ENCODE results near the gene MDFI. TPM values are rescaled to one million over a fixed set of nuclear protein-coding genes. Genes with fewer than 3 reads are reported as not detected.

MDFI gene
- total RNA-seq, 4 donors from 2014 or later: 0.26 to 1.1 TPM; not detected in 2

DNA sequence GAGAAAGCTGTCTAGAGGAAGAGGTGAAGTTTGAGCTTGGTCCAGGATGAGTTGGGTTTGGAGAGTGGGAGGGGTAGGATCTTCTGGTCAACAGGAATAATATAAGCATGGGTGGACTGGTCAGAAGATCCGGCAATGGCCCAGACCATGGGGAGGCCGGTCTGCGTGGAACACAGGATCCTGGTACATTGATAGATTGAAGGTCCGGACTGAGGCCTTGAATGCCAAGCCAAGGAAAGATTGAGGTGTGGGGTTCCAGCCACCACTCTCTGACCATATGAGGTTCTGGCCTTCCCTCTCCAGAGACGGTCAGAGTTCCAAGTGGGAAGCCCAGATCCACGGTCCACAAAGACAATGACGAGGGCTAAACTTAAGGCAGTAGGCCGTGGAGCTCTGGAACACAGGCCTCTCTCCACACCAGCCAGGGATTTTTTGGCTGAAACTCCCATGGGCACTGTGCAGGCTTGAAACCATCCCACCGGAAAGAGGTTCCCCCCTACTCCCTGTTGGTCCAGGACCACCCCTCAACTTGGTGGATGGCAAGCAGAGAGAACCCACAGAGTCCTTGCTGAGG, 3.2 kb downstream of the MDFI start:
- Histone ChIP-seq H3K4me3 (no peak overlapping the region), H3K9me3 (no peaks in the 10 kb centered on the region), H3K36me3 (no peaks in the 10 kb centered on the region), H3K27me3 (peaks cover 30 to 43% (median 36%) of the 10 kb centered on the region in 3 donors), H3K27ac (no peak overlapping the region), H3K4me1 (peaks cover 6 to 19% of the 10 kb centered on the region in 2 donors)
- in situ Hi-C loops (cut with MboI; ENCODE audit: low sequenced_read_pairs in 4 of 4): no loop called here
- DNase-seq: no peak
- TF ChIP-seq, protein P1, sequence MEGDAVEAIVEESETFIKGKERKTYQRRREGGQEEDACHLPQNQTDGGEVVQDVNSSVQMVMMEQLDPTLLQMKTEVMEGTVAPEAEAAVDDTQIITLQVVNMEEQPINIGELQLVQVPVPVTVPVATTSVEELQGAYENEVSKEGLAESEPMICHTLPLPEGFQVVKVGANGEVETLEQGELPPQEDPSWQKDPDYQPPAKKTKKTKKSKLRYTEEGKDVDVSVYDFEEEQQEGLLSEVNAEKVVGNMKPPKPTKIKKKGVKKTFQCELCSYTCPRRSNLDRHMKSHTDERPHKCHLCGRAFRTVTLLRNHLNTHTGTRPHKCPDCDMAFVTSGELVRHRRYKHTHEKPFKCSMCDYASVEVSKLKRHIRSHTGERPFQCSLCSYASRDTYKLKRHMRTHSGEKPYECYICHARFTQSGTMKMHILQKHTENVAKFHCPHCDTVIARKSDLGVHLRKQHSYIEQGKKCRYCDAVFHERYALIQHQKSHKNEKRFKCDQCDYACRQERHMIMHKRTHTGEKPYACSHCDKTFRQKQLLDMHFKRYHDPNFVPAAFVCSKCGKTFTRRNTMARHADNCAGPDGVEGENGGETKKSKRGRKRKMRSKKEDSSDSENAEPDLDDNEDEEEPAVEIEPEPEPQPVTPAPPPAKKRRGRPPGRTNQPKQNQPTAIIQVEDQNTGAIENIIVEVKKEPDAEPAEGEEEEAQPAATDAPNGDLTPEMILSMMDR (IDR thresholded peaks at IDR 0.05 in 4 of 5, conservative IDR thresholded peaks at IDR 0.05 in 1 of 5): no peak
- no peak for TF ChIP-seq POLR2A (IDR thresholded peaks at IDR 0.05)
- intact Hi-C loops (cut with DNase I; ENCODE audit: low total_unique reads): no loop called here
- ATAC-seq: no peak

DNA sequence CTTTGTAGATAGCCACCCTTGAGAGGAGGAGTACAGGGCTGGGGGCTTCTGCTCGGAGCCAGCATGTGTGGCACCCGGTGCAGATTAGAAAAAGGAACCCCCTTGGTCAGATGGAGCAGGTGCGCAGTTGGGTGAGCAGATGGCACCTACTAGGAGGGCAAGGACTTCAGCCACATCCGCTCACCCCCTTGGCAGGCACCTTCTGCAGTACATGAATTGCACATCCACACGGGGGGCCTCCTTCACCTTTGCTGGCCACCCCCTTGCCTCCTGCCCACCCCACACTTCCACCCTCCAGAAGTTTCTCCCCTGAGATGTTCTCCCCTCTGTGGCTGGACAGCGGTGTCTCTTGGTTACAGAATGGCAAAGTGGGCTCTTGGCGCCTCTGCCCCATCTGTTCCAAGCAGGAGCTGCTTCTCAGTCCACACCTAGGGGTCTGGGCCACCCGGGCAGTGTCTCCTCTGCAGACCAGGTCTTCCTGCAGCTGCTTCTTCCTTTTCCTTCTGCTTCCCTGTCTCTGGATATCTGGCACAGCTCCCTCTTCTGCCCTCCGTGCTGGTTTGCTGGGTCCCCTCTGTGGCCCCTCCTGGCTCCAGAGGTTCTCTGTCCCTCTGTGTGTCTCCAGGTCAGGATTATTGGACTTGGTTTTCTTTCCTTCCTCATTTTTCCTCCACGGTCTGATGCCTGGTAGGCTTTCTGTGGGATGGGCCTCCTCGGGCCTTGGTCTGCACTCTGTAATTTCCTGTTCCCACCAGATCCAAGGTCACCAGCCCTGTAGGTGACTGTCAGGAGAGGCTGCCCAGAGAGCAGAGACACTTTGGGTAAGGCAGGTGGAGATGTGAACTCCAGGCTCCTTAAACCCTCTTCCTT, 4.1 kb downstream of the MDFI start:
- DNase-seq (no peak), ATAC-seq (no peak)
- Histone ChIP-seq H3K27me3 (peaks cover 22 to 34% (median 27%) of the 10 kb centered on the region in 3 donors), H3K36me3 (no peaks in the 10 kb centered on the region), H3K4me3 (no peak overlapping the region), H3K27ac (no peak overlapping the region), H3K9me3 (no peaks in the 10 kb centered on the region), H3K4me1 (peaks cover 6 to 19% of the 10 kb centered on the region in 2 donors)
- in situ Hi-C loops (cut with MboI; ENCODE audit: low sequenced_read_pairs in 4 of 4) (no loop called here), intact Hi-C loops (cut with DNase I; ENCODE audit: low total_unique reads) (no loop called here)
- TF ChIP-seq POLR2A (IDR thresholded peaks at IDR 0.05): no peak
- TF ChIP-seq, protein P1 (IDR thresholded peaks at IDR 0.05 in 4 of 5, conservative IDR thresholded peaks at IDR 0.05 in 1 of 5): no peak

DNA sequence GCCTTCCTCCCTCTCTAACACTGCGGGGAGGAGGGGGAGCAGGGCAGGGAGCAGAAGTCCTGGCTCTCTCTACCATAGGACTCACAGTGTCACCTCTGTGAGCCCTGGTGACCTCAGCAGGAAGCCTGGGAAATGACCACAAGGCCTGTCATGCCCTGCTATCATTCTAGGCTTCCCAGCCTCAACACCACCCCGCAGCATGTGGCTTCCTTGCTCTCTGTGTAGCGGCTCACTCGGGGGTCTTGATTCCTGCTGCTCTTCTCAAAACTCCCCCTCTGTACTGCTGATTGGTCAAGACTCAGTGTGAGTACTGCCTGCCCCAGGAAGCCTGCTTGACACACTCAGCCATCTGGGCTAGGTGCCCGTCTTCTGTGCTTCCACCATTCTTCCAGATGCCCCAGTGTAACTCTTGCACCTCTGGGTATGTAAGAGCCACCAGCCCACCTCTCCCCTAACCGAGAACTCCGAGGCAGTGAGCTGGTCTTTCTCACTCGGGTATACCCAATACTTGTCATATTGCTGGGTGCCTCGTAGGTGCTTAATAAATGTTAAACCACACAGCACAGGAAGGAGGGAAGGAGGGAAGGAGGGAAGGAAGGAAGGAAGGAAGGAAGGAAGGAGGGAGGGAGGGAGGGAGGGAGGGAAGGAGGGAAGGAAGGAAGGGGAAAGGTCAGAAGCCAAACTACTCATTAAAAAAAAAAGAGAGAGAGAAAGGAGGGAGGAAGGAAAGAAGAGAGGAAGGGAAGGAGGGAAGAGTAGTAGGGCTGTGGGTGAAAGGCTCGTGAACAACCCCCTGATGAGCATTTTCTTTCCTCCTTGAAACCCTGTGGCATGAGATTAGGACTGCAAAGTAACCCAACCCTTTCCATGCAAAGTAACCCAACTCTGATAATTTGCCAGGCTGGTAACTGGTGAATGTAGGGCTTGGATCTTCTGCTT, 5.0 kb downstream of the MDFI start:
- Histone ChIP-seq H3K27me3 (peaks cover 13 to 25% (median 21%) of the 10 kb centered on the region in 3 donors), H3K27ac (no peak overlapping the region), H3K9me3 (no peaks in the 10 kb centered on the region), H3K36me3 (no peaks in the 10 kb centered on the region), H3K4me3 (no peak overlapping the region), H3K4me1 (peaks cover 6 to 11% of the 10 kb centered on the region in 2 donors)
- no peak for DNase-seq
- in situ Hi-C loops (cut with MboI; ENCODE audit: low sequenced_read_pairs in 4 of 4) (no loop called here), intact Hi-C loops (cut with DNase I; ENCODE audit: low total_unique reads) (no loop called here)
- TF ChIP-seq POLR2A (IDR thresholded peaks at IDR 0.05): no peak
- TF ChIP-seq, protein P1 (IDR thresholded peaks at IDR 0.05 in 4 of 5, conservative IDR thresholded peaks at IDR 0.05 in 1 of 5): no peak
- no peak for ATAC-seq

DNA sequence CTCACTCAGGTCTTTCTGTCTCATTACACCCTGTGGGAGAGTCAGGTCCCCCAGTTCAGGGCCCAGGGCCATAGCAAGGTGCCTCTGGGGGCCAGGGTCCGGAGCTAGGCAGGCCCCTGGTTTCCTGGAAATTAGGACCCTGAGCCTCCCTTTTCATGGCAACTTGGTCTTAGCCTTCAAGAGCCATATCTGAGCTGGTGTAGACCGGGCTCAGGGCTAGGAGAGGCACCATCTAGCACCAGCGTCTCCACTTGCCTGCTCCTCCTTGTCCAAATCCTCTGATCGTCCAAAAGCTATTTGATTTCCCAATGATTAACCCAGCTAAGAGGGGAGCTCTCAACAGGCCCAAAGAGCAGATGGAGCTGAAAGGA, 5.6 kb downstream of the MDFI start:
- DNase-seq: peak in 1 of 2 donors; percentile 1
- in situ Hi-C loops (cut with MboI; ENCODE audit: low sequenced_read_pairs in 4 of 4): no loop called here
- Histone ChIP-seq H3K36me3 (no peaks in the 10 kb centered on the region), H3K27ac (no peak overlapping the region), H3K4me3 (no peak overlapping the region), H3K4me1 (peaks cover 4 to 5% of the 10 kb centered on the region in 2 donors), H3K27me3 (peaks cover 6 to 18% (median 18%) of the 10 kb centered on the region in 3 donors), H3K9me3 (no peaks in the 10 kb centered on the region)
- intact Hi-C loops (cut with DNase I; ENCODE audit: low total_unique reads): no loop called here
- TF ChIP-seq, protein P1 (IDR thresholded peaks at IDR 0.05 in 4 of 5, conservative IDR thresholded peaks at IDR 0.05 in 1 of 5): no peak
- TF ChIP-seq POLR2A (IDR thresholded peaks at IDR 0.05): no peak
- no peak for ATAC-seq
